Measurements from ENCODE around the gene TMEM37.

Gene TMEM37

DNA sequence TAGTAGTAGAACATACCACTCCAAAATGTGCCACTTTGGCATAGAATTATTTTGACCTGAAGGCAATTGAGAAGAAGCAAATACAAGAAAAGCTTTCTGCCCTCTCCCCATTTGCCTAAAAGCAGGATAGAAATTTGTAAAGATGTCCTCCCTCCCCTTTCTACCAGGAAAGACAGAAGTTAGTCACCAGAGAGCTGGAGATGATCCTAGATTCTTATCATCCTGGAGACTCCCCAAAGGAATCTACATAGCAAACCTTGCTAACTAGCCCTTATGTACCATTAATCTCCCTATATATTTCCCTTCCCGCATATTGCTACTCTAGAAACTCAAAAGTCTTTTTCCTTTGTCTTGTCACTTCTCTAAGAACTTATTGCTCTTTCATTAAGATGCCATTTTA, 12.6 kb upstream of the TMEM37 start:
- DNase-seq (ENCODE audit: low spot score) = peak; percentile 62

DNA sequence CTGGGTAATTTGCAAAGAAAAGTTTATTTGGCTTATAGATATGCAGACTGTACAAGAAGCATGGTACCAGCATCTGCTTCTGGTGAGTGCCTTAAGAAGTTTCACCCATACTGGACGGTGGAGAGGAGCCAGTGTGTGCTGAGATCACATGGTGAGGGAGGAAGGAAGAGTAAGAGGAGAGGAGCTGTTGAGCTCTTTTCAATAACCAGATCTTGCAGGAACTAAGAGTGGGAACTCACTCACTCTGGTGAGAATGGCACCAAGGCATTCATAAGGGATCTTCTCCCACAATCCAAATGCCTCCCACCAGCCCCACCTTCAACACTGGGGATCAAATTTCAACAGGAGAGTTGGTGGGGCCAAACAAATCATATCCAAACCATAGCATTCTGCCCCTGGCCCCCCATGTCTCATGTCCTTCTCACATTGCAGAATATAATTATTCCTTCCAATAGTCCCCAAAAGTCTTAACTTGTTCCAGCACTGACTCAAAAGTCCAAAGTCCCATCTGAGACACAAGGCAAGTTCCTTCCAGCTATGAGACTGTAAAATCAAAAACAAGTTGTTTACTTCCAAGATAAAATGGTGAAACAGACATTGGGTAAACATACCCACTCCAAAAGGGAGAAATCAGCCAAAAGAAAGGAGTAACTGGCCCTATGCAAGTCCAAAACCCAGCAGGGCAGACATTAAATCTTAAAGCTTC, 11.7 kb upstream of the TMEM37 start:
- DNase-seq (ENCODE audit: low spot score) = no peak

DNA sequence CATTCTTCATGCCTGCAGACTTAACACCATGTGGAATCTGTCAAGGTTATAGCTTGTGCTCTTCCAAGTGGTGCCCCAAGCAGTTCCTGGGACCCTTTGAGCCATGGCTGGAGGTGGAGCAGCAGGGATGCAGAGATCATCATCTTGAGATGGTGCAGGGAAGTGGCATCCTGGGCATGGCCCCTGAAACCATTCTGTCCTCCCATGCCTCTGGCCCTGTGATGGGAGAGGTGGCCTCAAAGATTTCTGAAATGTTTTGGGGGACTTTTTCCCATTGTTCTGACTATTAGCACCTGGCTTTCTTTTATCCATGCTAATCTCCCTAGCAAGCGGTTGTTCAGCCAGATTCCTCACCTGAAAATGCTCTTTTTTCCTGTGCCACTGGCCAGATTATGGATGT, 10.3 kb upstream of the TMEM37 start:
- DNase-seq (ENCODE audit: low spot score) = no peak

DNA sequence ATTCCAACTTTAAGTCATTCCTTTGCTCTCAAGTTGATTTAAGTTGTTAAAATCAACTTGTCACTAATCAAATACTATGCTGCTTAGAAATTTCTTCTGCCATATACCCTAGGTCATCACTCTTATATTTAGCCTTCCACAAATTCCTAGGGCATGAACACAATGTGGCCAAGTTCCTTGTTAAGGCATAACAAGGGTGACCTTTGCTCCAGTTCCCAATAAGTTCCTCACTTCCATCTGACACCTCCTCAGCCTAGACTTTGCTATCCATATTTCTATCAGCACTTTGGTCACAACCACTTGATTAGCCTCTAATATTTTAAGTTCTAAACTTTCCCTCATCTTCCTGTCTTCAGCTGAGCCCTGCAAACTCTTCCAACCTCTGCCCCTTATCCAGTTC, 9.9 kb upstream of the TMEM37 start:
- DNase-seq (ENCODE audit: low spot score) = no peak

DNA sequence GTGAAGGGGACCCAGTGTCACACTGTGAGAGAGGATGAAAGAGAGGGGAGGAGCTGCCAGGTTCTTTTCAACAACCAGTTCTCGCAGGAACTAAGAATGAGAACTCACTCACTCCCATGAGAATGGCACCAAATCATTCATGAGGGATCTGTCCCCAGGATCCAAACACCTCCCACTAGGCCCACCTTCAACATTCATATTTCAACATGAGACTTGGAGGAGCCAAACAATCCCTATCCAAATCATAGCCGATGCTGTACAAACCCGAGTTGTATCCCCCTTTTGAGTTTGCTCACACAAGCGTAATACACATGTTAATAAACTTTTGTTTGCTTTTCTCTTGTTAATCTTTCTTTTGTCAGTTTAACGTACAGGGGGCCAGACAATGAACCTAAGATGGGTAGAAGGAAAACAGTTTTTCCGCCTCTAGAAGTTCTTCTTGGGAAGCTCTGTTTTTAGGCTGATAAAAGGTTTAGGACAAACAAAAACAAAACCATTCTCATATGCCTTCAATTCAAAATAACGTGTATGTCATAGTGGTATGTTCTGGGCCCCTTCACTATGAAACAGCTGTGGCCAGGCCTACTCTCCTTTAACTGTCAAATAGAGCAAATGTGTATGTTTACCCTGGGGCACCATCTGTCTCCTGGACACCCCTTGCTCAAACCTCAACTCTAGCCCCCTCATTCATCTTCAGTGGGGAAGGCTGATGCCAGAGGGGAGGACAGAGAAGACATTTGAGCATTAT, 9.1 kb upstream of the TMEM37 start:
- no peak for DNase-seq (ENCODE audit: low spot score)

DNA sequence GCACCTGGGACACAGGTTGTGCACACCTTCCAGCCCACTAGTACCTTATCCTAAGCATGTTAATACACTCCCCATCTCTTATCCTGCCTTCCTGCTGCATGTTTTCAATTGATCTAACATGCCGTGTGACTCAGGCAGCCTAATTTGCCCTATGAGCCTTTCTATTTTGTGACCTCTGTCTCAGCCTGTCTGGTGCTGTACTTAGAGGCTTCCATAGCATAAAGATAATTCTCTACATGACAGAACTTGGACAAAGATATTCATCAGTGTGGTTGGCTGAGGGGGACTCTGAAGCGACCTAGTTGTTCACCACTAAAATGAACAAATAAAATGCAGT, 8.6 kb upstream of the TMEM37 start:
- DNase-seq (ENCODE audit: low spot score) = no peak

DNA sequence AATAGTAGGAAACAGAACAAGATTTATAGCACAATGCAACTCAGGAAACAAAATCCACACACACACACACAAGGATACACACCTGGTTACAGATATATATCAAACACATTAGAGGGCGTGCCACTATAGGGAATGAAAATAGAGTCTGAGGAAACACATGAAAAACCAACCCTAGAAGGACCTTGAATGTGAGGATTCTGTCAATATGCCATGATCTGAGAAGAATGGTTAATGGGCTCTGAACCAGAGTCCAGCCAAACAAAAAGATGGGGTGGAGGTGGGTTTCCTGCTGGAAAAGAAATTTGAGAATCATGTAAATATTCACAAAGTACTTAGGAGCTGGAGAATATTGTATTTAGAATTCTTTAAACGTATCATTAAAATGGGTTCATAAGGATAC, 7.8 kb upstream of the TMEM37 start:
- no peak for DNase-seq (ENCODE audit: low spot score)

DNA sequence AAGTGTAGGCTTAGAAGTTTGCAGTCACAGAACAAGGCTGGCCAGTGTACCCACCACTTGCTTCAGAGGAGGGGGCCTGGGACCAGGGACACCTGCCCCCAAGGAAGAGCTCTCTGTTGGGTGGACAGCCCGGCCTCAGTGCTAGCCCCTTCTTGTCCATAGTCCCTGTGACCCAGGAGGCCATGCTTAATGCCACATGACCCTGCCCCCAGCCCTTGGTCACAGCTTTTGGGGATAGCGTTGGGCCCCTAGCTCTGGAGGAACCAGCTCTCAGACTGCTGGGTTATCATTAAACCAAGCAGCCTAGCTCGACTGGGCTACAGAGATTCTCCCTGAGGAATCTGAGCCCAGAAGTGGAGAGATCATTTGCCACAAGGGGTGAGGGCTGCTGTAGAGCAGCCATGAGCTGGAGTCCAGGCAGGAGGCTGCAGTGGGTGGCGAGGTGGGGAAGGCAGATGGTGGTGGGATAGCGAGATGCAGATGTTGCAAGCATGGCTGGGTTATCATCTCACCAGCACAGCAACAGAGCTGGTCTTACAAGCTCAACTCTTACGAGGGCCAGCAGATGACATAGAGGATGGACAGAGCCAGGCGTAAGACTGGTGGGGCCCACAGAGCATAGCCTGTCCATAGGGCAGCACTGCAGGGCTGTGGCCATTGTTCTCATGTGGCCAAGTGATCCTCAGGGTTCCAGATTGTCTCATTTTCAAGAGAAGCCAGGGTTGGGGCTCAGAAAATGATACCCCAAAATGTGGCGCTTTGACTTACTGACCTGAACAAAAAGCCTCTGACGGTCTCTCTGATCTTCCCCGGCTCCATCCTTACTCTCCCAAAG, 7.2 kb upstream of the TMEM37 start:
- DNase-seq (ENCODE audit: low spot score) = no peak

DNA sequence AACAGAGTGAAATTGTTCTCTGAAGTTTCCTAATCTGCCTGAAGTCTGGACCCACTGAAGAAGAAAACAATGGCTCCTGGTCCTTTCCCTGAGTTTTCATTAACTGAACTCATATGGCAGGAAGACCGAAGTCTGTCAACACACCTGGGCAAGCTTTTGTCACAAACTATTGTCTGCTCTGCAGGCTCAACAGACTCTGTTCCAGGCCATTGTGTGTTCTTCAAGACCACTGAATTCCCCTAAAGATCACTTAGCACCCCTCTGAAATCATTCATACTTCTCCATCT, 6.6 kb upstream of the TMEM37 start:
- DNase-seq (ENCODE audit: low spot score) = no peak

DNA sequence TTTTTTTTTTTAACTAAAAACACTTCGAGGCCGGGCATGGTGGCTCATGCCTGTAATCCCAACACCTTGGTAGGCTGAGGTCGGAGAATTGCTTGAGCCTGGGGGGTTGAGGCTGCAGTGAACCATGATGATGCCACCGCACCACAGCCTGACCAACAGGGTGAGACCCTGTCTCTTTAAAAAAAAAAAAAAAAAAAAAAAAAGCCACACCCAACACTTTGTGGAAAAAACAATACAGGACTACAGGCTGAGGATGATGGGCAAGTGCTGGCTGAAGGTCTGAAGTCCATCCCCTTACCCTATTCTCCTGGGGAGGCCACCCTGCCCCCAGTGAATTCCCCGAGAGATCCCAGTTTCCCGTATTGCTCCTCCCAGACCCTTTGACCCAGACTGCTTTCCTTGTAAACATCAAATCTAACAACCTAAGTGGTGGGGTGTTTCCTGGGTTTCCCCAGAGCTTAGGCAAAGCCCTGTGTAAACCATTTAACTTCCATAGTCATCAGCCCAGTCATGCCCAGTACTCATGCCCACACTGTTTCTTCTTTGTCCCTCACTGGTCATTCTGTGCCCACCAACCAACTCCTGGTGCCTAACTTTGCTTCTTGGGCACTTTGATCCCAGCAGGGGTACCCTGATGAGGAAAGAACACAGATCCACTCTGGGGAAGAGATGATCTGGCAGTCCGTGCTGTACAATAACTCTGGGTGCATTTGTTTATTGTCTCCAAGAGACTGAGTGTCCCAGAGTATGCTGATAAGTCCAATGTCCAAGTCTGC, 5.8 kb upstream of the TMEM37 start:
- no peak for DNase-seq (ENCODE audit: low spot score)

DNA sequence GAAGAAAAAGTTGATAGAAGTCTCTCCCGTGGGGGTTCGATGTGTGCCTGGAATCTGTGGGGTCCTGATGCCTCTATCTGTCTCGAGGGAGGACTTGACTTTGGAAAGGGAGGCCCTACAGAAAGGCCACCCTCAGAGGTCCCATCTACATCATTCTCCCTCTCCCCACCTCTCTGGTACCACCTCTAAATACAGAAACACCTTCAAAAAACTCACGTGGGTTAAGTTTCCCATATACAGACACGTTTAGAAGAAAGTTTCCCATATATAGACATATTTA, 5.3 kb upstream of the TMEM37 start:
- DNase-seq (ENCODE audit: low spot score) = no peak

DNA sequence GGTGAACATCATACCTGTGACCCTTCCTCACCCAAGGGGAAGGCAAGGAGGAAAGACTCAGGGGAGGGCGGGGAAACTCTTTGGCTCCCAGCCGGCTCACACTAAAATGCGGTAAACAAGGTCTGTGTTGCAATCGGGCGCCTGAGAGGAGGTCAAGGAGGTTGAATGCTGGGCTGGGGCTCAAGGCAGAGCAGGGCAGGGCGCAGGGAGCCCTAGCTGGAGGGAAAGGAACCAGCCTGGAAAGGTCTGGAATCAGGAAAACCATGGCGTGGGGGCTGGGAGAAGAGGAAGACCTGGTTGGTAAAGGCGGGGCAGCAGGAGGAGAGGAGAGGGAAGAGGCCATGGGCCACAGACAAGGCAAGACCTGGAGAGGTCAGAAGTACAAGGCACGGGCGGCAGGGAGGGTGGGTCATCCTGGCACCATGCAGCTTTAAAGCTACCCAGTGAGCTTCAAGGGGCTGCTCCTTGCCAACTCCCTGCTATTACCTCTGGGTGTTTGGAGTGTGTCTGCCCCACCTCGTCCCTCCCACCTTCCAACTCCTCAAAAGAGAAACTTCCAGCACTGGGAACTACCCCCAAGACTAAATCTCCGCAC, 4.8 kb upstream of the TMEM37 start:
- DNase-seq (ENCODE audit: low spot score) = no peak

DNA sequence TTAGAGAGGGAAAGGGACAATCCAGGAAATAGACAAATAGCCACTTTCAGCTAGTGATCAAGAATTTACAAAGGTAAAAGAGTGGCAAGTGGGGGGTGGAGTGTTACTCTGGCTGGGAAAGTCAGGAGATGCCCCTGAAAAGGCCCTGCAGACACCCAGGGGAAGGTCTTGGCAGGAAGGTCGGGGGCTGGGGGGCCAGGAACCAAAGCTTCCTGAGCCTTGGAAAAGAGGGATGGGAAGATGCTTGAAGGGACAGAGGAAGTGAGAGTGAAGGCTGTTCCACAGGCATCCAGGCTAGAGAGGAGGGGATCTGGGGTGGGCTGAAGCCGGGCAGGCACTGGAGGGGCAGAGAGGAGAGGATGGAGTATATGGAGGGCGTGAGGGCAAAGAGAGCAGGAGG, 3.9 kb upstream of the TMEM37 start:
- DNase-seq (ENCODE audit: low spot score) = no peak

DNA sequence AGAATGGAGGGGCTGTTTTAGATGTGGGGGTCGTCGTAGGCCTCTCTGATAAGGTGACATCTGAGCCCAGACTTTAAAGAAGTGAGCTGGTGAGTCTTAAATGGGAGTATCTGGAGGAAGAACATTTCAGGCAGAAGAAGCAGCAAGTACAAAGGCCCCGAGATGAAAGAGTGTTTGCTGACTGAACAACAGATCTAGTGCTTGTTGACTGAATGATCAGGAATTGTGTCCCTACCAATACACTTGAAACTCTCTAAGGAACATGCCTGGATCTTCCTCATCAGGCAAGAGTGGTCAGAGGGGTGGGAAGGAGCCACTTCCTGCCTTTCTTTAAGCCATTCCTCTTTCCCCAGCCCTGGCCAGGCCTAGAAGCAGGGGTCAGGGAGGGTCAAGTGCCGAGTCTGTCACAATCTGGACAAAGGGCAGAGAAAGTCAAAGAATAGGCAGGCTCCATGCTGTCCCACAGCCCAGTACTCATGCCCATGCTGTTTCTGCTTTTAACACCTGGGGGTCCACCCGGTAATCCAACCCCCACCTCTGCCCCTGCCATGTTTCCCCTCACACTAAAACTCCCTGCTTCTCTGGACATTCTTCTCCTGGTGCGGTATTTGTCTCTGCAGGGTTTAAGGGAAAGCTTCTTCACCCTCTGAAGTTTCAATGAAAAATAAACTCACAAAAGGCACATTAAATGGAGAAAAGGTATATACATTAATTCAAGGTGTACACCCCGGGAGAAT, 3.0 kb upstream of the TMEM37 start:
- DNase-seq (ENCODE audit: low spot score) = no peak

DNA sequence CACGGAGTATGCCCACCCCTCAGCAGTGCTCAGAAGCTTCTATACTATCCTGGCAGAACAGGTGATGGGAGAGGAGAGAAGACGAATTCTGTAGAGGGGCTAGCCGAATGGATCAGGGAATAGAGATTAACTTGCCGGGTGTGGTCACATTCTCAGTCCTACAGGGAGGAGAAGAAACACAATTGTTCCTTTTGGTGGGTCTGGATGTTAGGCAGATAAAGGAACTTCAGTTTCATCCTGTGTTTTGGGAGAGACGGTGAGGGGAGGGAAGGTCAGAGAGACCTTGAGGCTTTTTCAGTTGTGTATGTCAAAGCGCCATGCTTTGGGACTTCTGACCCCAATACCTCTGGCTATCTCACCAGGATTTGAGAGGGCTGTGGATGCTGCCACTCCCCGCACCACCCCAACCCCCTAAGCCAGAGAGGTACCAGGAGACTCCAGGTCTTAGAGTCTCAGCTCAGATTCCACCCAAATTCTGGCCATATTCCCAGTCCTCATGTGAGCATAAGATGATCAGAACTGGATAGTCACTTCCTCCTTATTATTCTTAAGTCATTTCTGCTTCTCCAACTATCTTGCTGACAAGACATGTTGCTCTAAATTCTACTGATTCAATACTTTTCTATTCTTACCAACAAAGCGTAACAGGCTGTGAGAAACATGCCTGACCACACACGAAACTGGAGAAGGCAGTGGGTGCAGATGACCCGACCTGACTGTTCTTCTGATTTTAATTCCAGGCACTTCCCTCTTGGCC, 2.3 kb upstream of the TMEM37 start:
- DNase-seq (ENCODE audit: low spot score) = no peak

DNA sequence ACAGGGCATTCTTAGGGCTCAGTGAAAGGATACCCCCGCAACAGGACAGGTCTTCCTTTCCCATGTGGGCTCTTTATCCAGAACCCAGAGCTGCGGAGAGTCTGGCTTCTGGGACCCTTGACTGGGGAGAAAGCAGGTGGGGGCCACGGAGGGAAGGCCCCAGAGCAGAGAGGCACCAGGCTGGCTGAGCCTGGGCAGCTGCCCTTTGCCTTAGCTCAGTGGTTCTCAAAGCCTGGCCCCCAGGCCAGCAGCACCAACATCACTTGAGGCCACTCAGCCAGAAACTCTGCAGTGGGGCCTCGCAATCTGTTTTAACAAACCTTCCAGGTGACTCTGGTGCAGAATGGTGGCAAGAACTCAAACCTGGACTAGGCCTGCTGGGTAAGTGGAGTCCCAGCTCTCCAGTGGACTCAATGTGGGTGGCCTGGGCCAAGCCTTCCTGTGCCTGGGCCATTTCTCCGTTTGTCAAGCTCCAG, 1.6 kb upstream of the TMEM37 start:
- no peak for DNase-seq (ENCODE audit: low spot score)

DNA sequence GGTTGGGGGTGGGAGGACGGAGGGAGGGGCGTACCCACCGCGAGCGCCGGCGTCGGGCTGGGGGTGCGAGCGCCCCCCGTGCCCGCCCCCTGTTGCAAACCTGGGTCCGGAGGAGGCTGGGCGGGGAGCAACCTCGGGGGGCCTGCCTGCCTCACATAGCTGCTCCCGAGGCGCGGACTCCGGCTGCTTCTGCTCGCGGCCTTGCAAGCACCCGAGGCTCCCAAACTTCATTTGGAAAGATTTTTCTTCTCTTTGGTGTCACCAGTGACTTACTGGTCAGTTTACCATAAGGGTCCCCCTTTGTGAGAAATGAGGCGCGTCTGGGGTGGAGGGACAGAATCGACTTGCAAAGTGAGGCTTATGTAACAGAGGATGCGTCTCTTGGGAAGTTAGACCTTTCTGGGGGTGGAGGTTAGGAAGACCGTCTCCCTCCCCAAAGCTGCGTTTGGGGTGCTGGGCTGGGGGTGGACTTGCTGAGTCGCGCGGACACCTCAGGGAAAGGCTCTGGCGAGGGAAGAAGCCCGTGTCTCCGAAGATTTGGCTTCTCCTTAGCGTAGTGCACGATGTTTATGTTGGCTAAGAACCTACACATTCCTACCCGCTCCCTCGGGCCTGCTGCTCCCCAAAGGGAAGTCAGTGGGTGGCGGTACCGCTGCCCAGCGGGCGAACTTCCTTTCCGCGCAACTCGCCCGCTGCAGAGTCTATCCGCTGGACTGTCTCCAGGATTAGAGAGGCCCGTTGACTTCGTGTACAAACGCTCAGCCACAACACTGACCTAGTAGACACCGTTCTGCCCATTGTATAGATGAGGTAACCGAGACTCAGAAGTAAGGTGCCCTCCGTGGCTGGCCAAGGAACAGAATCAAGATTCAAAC, 559 bp downstream of the TMEM37 start:
- no peak for DNase-seq (ENCODE audit: low spot score)

DNA sequence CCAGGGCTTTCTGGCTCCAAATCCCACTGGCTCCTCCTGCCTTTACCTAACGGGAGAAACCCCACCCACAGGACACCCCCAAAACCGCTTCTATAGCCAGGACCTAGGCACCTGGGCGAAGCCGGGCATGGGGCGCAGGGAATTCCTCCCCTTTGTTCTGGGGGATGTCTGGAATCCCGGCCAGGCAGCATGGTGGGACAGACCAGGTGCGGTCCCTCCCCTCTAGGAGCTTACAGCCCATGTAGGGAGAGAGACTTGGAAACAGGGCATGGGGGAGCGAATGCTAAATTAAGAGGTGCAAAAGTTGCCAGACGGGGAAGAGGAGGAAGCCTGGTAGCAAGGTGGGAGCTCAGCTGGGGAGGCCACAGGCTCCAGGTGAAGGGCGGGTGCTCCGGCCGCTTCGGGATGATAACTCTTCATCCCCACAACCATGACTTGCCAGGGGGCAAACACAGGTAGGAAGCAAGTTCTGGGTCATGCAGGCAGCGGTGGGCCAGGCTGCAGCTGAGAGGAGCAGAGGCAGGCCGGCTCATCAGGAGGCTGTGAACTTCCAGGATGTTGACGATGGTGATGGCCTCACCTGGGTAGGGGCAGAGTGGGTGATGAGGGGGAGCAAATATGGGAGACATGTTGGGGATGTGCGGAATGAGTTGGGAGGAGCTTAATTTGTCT, 1.3 kb downstream of the TMEM37 start:
- no peak for DNase-seq (ENCODE audit: low spot score)

DNA sequence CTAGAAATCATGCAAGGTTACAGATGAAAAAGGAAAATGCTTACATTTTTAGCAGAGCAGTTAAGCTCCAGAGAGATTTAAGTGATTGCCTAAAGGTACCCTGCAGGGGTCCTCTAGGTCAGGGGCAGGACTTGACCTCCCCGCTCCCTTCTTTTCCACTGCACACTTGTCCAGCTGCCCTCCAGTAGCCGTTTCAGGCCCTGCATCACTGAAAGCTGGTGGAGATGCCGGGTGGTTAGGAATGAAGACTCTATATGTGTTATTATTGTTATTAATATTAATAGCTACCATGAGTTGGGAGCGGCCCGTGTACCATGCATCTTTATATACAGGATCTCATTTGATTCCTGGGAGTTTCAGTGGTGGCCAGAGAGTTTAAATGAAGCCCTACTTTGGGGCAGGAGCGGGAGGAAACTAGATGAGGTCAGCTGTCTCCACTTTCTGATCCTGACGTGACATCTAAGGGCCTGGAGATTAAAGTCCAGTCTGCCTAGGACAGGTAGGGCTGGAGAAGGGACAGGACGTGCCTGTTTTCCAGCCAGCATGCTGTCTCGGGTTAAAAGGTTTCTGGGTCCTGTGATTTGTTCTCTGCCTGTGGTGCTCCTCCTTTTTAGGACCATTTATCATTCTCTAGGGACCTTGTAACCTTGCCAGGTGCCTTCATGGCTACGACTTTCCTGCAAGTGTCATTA, 2.1 kb downstream of the TMEM37 start:
- no peak for DNase-seq (ENCODE audit: low spot score)
